GM15510 (cell line): ENCODE measurements around the gene RIMBP2.

ENCODE experiments used
- POLR2A ChIP-seq: IDR thresholded peaks from 3 replicates; pipeline ENCODE4 v1.6.1; 2011; ENCODE audit warnings: borderline replicate concordance; ENCODE audit not compliant: insufficient read length; ENCODE audit errors: extremely low read depth

RIMBP2 gene

GRCh38 chr12:130596241-130596640 lies 119.9 kb downstream of the RIMBP2 start:
- no peak for TF ChIP-seq POLR2A

DNA sequence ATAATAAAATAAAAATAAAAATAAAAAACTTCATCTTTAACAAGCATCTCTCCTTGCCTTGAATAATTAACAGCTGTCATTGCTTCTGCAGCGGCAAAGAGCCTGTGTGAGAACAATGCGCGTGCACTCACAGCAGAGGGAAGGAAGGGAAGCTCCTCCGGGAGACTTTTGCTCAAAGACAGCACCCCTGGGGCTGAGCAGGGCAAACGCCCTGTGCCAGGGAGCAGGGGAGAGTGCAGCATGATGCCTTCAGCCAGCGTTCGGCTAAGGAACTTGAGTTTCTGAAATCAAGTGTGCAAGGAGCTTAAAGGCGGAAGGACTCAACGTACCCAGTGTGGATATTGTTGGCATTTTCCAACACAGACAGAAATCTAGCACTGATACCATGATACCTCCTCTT lies 120.5 kb downstream of the RIMBP2 start:
- no peak for TF ChIP-seq POLR2A

GRCh38 chr12:130593056-130593455 lies 123.0 kb downstream of the RIMBP2 start:
- no peak for TF ChIP-seq POLR2A

GRCh38 chr12:130592641-130593040 lies 123.5 kb downstream of the RIMBP2 start:
- no peak for TF ChIP-seq POLR2A

DNA sequence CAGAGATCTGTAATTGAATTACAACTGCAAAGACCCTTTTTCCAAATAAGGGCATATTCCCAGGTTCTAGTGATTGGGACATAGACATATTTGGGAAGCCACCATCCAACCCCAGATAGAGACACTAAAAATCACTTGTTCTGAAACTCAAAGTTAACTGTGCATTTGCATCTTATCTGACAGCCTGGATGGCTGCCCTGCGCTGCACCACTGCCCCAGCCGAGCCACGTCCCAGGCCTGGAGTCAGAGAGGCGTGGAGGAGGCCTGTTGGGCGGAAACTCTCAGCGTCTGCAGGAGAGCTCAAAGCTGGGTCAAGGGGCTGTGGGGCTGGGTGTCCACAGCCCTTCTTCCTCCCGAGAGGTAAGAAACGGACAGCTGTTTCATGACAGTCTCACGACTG lies 124.4 kb downstream of the RIMBP2 start:
- no peak for TF ChIP-seq POLR2A

- no peak for TF ChIP-seq POLR2A
These were observed 125.4 kb downstream of the RIMBP2 start for GRCh38 chr12:130590685-130591084.

DNA sequence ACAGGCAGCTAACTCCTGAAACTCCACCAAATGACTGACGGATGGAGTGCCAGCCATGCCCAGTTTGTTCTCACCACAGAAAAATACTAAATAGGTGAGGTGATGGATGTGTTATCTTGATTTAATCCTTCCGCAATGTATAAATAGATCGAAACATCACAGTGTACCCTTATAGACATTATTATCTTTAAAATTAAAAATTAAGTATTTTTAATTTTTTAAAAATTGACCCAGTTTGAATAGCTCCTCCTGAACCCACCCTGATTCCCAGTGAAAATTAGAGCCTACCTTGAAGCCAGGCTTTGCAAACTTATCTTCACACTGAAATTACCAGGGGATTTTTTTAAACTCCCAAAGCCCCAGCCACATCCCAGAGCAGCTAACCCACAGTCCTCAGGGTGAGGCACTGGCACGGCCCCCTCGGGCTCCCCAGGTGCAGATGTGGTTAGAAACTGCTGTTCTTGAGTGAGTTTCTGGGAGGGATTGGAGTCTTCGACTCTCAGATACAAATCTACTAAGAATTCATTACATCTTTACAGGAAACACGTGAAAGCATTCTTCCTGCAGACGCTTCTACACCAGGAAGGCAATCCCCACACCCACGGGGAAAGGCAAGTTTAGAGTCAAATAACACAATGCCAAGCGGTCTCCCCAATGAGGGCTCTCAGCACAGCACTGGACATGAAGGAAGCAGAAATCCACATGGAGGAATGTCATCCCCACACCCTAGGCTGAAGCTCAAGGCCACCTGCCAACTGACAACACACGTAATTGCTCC lies 126.4 kb downstream of the RIMBP2 start:
- TF ChIP-seq POLR2A: no peak

DNA sequence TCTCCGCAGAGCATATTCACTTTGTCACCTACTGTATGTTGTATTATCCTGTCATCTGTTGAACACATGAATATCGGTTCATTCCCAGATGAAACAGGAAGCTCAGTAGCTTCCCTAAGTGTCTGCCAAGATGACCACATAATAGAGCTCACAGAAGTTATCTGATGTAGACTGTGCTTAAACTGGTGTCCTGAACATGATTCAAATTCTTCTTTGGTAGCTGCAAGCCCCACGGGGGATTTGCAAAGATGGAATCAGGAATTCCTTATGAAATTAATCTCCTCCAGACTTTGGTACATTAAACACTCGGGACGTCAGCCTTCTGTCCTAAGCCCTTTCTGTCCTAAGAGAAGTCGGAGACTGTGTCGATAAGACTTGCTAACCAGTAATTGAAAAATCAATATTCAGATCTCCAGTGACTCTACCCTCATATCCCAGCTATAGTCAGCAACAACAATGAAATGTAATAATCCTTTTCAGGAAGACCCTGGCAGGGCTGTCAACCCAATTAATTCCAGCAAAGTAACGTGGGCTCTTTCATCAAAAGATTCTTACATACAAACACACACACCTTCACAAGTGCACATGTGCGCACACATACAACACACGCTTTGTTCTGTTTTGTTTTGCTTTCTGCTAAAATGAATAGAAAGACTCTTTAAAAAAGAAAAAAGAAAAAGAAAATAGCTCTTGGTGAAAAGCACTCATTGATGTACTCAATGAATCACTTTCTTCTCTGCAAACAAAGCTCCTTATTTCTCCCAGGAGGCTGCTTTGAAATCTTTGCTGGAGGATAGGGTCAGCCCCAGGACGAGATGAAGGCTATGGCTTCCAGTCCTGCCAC lies 127.2 kb downstream of the RIMBP2 start:
- TF ChIP-seq POLR2A: no peak

- no peak for TF ChIP-seq POLR2A
These were observed 128.1 kb downstream of the RIMBP2 start for GRCh38 chr12:130587966-130588365.

- TF ChIP-seq POLR2A: no peak
These were observed 132.3 kb downstream of the RIMBP2 start for GRCh38 chr12:130583800-130584199.

GRCh38 chr12:130583317-130583716 lies 132.8 kb downstream of the RIMBP2 start:
- TF ChIP-seq POLR2A: no peak

DNA sequence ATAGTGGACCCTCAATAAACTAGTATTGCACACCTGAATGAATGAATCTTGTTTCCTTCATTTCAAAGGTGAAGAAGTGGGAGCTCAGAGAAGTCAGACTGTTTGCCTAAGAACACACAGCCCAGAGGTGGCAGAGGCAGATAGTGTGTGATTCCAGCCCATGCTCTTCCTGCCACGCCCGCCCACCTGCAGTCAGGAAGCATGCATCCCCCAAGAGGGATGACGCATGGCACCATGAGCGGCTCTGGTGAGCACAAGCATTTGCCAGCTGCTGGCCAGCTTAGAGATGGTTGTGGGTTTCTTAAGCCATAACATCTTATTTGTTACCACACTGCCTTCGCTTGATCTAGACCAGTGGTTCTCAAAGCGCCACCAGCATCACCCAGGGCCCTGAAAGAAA lies 133.8 kb downstream of the RIMBP2 start:
- no peak for TF ChIP-seq POLR2A

DNA sequence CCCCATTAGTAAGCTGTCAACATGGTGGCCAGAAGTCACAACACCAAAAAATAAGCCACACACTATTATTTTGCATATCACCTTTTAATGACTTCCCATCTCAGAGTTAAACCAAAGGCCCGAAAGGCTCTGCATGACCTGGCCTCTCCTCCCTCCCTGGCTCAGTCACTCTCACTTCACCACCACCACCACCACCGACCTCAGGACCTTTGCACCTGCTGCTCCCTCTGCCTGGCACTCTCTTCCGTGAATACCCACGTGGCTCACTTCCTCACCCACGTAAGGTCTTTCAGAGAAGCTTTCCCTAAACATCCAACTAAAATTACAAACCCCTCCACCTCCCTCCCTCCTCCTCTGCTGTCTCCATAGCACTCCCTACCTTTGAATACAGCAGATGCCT lies 134.3 kb downstream of the RIMBP2 start:
- TF ChIP-seq POLR2A: no peak

DNA sequence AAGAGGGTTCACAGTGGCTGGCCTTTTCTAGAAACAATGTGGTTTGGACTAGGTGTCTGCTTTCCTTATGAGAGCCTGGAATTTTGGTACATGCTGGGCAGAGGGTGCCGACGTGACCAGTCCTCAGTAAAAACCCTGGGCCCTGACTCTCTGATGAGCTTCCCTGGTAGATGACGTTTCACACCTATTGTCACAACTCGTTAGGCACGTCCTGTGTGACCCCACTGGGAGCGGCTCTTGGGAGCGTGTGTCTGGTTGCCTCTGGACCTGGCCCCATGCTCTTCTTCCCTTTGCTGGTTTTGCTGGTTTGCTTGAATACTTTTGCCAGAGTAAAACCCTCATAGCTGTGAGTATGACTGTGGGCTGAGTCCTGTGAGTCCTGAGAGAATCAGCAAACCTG lies 136.9 kb downstream of the RIMBP2 start:
- no peak for TF ChIP-seq POLR2A

DNA sequence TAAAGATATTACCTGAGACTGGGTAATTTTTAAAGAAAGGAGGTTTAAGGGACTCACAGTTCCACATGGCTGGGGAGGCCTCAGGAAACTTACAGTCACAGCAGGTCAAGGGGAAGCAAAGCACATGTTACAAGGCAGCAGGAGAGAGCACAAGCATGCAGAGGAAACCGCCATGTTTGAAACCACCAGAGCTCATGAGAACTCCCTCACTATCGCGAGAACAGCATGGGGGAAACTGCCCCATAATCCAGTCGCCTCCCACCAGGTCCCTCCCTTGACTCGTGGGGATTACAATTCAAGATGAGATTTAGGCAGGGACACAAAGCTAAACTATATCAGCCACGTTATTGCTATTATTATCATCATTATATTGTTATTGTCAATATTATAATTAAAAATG lies 138.7 kb downstream of the RIMBP2 start:
- TF ChIP-seq POLR2A: no peak

DNA sequence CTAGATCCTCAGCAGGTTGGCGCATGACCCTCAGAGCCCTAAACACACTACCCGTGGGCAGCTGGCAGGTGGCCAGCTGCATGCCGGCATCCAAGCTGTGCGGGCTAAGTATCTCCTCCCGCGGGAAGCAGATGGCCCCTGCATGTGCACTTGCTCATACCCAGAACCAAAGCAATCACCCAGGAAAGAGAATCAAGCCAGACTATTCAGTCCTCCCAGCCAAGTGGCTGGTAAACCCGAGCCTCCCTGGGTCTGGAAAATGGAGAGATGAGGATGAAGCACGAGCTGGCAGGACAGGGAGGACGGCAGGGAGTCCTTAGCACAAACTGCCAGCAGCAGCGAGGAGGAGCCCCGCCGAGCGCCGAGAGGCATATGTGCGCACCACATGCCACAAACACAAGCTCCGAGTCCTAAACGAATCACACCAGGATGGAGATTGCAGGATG lies 139.7 kb downstream of the RIMBP2 start:
- TF ChIP-seq POLR2A: no peak
